ENCODE results near the gene RPGRIP1L. TPM values are rescaled to one million over a fixed set of nuclear protein-coding genes. Genes with fewer than 3 reads are reported as not detected.

RPGRIP1L gene
- polyA plus RNA-seq, 4 donors = 16.9 to 19.6 (median 18.8) TPM

DNA sequence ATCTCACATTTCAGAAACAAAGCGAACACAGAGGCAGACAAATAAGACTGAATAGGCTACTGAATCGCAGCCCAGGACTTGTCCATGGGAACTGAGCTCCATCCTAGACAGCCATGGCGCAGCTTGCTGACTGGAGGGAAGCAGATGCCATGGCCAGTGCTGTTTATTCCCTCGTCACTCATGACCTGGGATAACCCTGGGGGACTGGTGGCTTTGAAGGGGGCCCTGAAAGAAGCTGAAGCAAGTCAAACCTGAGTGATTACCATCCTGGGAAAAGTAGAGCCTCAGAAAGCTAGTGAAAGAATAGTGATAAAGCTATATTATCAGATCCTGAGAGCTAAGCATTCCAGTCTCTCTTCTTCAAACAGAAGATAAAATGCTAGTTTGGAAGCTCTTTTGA, 94.1 kb downstream of the RPGRIP1L start:
- no peak for DNase-seq (ENCODE audit: low read depth in 4 of 4, low spot score in 3 of 4)

DNA sequence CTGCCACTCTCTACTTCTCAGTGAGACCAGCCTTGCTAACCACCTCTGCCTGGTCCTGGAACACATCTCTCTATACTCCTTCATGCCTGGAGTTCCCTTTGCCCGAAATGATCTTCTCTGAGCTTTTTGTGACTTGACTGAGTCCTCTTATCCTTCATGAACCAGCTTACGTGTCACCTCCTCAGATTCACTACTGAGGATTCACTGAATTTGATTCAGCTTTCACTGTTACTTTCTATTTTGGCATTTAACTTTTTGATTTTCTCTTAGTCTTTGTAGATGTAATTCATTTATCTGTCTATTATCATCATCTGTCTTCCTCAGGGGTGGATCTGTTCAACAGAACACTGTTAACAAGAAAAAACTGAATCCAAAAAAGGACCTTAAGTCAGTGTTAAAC, 95.6 kb downstream of the RPGRIP1L start:
- no peak for DNase-seq (ENCODE audit: low read depth in 4 of 4, low spot score in 3 of 4)

DNA sequence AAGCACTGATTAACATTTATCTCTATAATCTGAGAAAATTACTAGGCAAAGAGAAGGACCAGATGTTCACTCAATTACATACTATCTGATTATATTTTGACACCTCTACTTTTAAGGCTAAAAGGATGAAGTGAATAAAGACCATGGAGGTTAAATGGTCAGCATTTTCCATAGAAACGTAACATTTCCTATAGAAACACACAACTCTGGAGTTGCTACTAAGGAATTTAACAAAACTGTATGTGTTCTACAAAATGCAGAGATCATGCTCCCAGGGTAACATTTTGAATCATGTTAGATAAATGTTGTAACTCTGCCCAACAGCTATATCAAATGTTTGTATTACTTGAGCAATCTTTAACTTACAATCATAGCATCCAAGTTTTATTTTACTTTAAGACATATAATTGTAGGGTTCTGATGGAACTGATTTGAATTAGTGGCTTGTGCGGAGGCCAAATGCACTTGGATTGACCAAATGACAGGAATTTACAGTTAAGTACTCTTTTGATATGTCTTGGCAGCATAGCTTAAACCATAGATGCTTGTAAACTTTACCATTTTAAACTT, 97.7 kb downstream of the RPGRIP1L start:
- no peak for DNase-seq (ENCODE audit: low read depth in 4 of 4, low spot score in 3 of 4)

DNA sequence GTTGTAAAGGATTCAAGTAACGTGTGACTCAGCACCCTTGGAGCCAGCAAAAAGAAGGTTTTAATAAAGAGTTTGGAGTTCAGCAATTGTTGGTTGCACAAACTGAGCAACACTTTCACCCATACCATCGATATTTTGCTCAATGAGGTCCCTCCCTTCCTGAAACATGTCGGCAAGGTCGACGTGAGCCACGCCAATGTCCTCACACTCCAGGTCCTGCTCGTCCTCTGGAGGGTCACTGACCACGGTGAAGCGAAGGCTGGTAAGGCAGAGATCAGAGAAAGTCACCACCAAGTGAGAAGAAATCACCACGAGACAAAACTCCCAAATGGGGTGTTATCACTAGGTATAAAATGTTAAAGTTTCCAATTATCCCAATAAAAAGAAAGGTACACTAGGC, 98.3 kb downstream of the RPGRIP1L start:
- no peak for DNase-seq (ENCODE audit: low read depth in 4 of 4, low spot score in 3 of 4)

DNA sequence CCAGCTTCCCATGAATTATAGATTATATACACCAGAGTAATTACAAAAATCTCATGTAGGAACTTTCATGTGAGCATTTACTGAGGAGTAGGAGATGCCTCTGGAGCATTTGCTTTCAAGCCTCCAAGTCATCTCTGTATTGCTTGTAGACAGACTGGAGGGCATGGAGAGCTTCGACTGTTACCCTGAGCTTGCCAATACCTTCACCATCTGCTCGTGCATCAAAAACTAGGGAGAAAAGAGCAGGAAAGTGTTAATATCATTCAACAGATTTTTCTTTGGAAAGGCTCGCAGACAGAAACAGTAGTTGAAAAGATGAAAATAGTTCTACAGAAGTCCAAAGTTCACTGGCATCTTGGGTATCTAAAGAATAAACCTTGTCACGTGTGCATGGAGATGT, 101.7 kb downstream of the RPGRIP1L start:
- DNase-seq (ENCODE audit: low read depth in 4 of 4, low spot score in 3 of 4) = no peak

DNA sequence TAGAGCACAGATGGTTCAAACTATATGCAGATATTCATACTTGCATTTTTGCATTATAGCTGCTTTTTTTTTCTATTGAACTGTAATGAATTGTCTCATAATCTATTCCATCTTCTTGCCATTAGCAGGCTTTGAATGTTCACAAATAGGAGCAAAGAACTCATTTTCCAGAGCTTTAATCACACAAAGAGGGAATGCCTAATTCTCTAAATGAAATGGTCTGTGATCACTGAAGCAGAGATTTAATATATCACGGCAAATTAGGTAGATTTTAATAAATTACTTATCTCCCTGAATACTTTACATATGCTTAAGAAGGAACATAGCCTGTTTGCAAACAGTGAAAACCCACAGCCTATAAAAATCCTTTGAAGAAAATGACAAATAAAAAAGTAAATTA, 103.0 kb downstream of the RPGRIP1L start:
- DNase-seq (ENCODE audit: low read depth in 4 of 4, low spot score in 3 of 4) = no peak

DNA sequence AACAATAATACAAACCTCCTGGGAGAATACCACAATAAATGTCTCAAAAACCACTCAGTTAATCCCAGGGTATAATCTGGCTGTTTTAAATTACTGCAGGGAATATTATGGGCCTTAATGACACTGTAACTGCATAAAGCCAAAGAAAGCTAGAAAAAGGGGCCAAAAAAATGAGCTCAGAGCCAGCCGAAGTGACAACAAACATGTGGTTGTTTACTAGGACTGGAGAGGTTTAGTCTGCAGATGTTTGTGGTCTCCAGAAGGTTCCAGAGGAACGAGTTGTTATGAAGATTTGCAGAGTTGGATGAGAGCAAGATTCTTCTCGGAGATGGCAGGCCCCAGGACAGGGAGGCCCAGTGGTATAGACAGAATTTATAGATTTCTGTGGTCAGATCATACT, 103.5 kb downstream of the RPGRIP1L start:
- no peak for DNase-seq (ENCODE audit: low read depth in 4 of 4, low spot score in 3 of 4)

DNA sequence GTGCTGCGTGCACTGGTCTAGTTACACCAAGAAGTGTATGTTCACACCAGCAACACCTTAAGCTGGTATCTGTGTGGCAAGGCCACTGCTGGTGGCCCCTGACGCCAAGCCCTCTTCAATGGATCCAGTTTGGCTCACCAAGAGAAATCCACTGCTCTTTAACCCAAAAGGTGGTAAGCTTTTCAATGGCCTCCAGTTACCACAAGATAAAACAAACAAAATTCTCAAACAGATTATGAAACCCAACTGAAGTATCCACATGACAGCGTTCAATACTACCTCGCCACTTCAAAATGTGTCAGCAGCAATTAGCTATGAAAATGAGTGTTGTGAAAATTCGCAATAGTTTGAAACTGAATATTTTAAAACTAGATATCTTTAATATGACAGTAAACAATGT, 104.1 kb downstream of the RPGRIP1L start:
- no peak for DNase-seq (ENCODE audit: low read depth in 4 of 4, low spot score in 3 of 4)

DNA sequence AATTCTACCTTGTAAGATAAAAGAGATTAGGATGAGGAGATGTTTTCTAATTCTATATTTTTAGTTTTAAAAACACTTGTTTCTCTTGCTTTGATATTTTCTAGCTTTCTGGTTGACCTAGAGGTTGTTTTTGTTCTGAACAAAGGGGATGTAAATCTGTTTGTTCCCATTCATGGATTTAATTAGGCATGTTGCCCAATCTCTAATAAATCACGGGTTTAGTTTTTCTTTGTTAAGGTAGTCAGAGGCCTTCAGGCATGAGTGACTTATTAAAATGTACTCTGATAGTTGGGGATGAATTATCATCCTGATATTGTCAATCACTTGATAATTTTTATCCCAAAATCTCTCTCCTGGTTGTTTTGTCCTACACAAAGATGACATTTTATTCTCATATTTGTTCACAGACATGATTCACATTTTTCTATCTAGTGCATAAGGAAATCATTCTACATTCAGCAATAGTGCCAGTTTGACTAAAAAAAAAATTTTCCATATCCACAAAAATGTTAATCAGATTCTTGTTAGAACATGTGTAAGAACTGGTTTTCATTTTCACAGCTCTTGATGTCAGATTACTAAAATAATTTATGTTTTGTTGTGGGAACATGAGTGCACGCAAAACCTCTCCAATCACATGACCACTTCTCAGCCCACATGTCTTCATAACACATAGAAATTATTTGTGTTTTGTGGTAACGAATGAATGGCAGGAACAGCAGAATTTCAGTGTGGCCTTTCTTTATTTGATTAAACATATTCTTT, 105.0 kb downstream of the RPGRIP1L start:
- no peak for DNase-seq (ENCODE audit: low read depth in 4 of 4, low spot score in 3 of 4)

DNA sequence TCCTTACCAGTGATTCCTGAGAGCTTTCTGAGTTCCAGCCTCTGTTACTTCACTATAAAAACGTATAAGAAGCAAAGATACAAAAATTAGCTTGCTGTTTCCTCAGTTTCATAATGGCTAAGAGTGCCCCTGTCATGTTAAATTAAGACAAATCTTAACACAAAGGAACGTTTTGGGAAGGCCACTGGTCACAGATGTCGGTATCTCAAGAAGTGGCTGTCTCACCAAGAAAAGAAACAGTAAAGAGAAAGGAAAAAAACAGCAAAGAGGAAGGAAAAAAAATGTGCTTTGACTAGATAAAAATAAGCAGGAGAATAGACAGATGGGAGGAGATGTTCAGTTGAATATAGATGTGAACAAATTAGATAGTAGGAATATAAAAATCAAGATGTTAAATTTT, 105.9 kb downstream of the RPGRIP1L start:
- no peak for DNase-seq (ENCODE audit: low read depth in 4 of 4, low spot score in 3 of 4)

DNA sequence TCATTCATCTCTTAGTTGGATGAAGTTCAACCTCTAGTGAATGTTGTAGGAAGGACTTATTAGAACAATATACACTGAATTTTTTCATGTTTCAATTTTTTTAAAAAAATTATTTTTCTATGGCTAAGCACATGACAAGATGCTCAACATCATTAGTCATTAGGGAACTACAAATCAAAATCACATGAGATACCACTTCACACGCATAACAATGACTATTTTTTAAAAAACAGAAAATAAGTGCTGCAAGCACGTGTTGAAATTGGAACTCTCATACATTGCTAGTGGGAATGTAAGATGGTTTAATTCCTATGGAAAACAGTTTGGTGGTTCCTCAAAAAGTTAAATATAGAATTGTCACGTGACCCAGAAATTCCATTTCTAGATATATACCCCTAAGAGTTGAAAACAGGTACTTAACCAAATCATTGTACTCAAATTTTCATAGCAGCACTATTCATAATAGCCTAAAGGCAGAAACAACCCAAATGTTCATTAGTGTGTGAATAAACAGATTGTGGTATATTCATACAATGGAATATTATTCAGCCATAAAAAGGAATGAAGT, 115.5 kb downstream of the RPGRIP1L start:
- DNase-seq (ENCODE audit: low read depth in 4 of 4, low spot score in 3 of 4) = no peak

DNA sequence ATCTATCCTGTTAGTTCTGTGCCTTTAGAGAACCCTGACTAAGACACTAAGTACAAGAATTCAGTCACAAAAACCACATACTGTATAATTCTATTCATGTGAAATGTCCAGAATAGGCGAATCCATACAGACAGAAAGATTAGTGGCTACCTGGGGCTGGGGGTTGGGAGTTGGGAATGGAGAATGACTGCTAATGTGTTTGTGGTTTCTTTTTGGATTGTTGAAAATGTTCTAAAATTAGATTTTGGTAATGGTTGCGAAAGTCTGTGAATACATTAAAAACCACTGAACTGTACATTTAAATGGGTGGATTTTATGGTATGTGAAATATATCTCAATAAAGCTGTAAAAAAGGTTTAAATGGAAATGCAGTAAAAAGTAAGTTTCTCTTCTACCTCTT, 120.3 kb downstream of the RPGRIP1L start:
- no peak for DNase-seq (ENCODE audit: low read depth in 4 of 4, low spot score in 3 of 4)

DNA sequence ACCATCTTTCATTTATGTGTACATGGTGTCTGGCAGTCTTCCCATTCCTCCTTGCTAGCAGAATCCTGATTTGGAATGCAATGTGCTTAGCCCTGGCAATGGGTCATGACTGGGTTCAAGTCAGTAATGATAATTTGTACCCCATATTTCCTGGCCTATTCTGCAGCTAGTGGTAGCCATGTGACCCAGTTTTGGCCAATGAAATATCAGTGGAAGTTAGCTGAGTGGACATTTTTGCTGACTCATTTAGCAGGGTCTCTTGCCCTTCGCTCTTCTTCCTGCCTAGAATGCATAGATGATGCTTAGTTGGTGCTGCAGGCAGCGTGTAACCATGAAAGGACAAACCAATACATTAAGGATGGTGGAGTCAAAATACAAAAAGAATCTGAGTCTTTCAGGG, 121.9 kb downstream of the RPGRIP1L start:
- no peak for DNase-seq (ENCODE audit: low read depth in 4 of 4, low spot score in 3 of 4)

DNA sequence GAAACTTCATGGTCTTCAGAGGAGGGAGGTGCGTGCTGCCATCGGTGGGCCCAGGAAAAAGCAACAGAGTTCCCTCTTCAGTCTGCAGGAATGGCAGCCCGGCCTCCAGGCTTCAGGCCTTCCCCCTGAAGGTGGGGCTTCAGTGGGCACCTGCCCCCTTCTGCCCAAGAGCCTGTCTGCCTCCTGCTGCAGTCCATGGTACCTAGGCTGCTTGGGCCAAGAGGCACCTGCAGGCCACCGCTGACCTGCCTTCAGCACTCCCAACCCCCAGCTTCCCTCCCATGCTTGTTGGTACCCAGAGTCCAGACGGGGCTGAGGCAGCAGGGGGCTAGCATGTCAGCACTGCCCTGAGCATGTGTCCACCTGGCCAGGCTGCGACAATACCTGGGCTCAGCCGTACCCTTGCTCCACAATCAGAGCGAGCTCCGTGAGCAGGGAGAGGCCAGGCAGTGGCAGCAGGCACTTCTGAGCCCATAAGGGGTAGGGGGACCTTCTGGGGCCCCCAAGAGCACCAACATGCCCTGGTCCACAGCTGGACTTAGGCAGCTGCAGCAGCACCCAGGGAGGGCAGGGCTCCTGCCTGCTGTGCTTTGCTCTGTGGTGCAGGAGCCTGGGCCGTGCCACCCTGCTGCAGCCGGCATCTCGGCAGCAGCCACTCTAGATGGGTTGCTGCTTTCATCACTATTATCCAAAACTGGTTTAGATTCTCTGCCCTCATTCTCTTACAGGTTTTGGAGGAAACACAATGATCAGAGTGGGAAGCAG, 123.4 kb downstream of the RPGRIP1L start:
- no peak for DNase-seq (ENCODE audit: low read depth in 4 of 4, low spot score in 3 of 4)

DNA sequence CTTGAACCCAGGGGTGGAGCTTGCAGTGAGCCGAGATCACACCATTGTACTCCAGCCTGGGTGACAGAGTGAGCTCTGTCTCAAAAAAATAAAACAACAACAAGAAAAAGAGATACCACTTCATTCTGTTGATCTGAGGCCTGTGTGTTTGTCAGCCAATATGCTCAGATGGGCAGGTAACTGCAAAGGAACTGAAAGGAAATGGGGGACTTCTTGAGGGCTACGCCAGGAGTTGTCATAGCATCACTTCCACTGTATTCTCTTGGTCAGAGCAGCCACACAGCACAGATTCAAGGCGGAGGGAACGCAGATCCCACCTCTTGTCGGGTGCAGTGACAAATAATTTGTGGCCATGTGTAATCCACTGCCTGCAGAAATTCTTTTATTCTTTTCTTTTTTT, 126.8 kb downstream of the RPGRIP1L start:
- no peak for DNase-seq (ENCODE audit: low read depth in 4 of 4, low spot score in 3 of 4)

DNA sequence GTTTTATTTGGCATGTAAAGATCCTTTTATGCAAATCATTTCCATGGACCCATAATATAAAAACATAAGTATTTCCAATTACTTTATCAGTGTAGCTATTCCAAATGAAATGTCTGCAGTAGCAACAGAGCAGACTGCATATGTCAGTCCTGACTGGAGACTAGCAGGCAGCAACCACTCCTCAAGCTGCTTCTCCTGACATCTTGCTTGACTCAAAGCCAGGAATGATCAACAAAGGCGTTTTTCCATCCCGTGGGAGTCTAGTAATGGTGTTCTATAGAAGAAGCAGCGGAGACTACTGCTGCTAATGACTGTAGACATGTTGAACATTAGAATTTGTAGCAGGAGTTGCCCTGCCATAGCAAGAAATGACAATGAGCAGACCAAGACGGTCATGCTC, 127.4 kb downstream of the RPGRIP1L start:
- no peak for DNase-seq (ENCODE audit: low read depth in 4 of 4, low spot score in 3 of 4)

DNA sequence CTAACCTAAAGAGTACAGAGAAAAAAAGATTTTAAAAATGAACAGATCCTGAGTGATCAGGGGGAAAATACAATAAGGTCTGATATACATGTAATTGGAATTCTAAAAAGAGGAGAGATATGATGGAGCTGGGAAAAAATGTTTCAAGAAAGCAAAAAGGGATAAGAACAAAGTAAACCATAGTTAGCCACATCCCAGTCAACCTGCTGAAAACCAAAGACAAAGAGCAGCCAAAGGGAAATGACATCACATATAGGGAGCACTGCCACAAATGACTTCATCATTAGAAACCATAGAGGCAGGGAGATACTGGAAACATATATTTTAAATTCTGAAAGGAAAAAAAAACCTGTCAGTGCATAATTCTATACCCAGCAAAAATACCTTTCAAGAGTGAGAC, 131.9 kb downstream of the RPGRIP1L start:
- DNase-seq (ENCODE audit: low read depth in 4 of 4, low spot score in 3 of 4) = no peak

DNA sequence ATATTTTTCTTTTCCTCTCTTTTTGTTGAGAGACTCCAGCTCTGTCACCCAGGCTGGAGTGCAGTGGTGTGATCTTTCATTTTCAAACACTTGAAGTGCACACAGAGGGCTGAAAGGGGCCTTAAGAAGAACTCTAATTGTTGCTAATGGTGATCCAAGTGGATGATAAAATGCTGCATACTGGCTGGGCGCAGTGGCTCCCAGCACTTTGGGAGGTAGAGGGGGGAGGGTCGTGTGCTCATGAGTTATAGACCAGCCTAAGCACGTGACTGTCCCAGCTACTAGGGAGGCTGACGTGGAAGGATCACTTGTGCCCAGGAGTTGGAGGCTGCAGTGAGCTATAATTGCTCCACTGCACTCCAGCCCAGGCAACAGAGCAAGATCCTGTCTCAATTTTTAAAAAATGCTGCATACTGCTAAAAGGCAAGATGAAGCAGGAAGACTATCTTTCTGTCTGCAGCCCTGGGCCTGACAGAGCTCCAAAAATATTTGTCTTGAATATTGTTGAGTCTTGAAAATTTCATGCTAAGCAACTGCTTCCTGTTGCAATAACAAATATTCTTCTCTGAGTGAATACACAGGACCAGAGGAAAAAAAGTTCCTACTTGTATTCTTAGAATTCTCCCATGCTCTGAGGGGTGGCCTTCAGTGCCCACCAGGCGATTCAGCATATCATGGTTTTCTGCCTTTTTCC, 137.0 kb downstream of the RPGRIP1L start:
- no peak for DNase-seq (ENCODE audit: low read depth in 4 of 4, low spot score in 3 of 4)

DNA sequence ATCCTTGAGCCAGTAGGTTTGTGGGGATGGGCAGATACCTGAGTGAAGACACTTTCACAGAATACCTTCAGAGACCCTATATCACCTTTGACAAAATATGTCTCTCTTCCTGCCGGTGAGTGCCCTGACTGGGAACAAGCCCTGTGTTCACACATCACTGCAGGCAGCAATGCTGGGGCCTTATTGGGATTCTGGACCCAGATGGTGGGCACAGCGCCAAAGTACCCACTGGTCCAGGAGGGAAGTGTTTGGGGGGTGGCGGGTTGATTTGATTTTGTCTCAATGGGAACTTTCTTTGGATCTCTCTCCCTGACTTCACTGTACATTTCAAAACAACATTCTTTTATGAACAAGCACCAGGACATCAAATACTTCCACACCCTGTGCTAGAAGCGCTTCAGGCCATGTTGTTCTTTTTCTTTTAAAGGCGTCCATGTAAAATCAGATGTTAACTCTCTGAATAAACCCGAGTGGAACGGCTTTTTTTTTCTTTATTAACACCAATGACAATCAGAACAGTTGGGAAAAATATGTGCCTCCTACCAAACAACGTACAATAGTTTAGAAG, 138.3 kb downstream of the RPGRIP1L start:
- no peak for DNase-seq (ENCODE audit: low read depth in 4 of 4, low spot score in 3 of 4)

DNA sequence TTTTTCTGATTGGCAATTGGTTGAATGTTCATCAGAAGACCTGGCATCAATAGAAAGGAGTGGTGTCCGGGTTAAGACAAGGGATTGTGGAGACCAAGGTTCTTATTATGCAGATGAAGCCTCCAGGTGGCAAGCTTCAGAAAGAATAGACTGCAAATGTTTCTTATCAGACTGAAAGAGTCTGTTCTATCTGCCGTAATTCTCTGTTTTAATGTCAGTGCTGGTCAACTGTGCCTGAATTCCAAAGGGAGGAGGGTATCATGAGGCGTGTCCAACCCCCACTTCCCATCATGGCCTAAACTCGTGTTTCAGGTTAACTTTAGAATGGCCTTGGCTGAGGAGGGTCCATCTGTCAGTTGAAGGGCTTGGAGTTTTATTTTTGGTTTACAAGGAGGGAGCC, 140.2 kb downstream of the RPGRIP1L start:
- DNase-seq (ENCODE audit: low read depth in 4 of 4, low spot score in 3 of 4) = no peak
